Measurements from ENCODE around the gene COX7A1. TPM values are rescaled to one million over a fixed set of nuclear protein-coding genes. Genes with fewer than 3 reads are reported as not detected.

Gene COX7A1
- total RNA-seq, 1 donor from 2014 or later: not detected

GRCh38 chr19:36116344-36116637 is 36.0 kb downstream of the COX7A1 start:
- H3K9me3 Mint-ChIP-seq (ENCODE audit: low read depth): no peaks in the 10 kb centered on the region
- no peak for TF ChIP-seq CTCF (IDR thresholded peaks at IDR 0.05; ENCODE audit: unreplicated experiment)
- no peaks in the 10 kb centered on the region for H3K27me3 Mint-ChIP-seq
- H3K27ac Mint-ChIP-seq: no peak overlapping the region
- H3K4me1 Mint-ChIP-seq (ENCODE audit: low read depth): peaks cover 20% of the 10 kb centered on the region
- H3K4me3 Mint-ChIP-seq (ENCODE audit: low read depth): peak overlapping the region; percentile 95
- DNase-seq (ENCODE audit: low spot score, unreplicated experiment): no peak
- peaks cover 15% of the 10 kb centered on the region for H3K36me3 Mint-ChIP-seq (ENCODE audit: insufficient read depth)

- Mint-ChIP-seq H3K4me3 (ENCODE audit: low read depth) (peak within 1 kb of the TSS; percentile 95), H3K27me3 (no peaks in the 10 kb centered on the region), H3K4me1 (ENCODE audit: low read depth) (peaks cover 20% of the 10 kb centered on the region), H3K9me3 (ENCODE audit: low read depth) (no peaks in the 10 kb centered on the region), H3K27ac (peak within 1 kb of the TSS; percentile 98), H3K36me3 (ENCODE audit: insufficient read depth) (peaks cover 15% of the 10 kb centered on the region)
- TF ChIP-seq CTCF (IDR thresholded peaks at IDR 0.05; ENCODE audit: unreplicated experiment): no peak
- peak; percentile 22 for DNase-seq (ENCODE audit: low spot score, unreplicated experiment)
Observed at GRCh38 chr19:36115453-36116343, 36.5 kb downstream of the COX7A1 start, which contains the start of gene TBCB. TBCB (plus strand) TSS chr19:36115468; CDS start chr19:36115561, 93 bp downstream.

GRCh38 chr19:36114721-36115452 is 37.4 kb downstream of the COX7A1 start, which contains the start of gene POLR2I:
POLR2I (minus strand) TSS chr19:36114875; CDS start chr19:36114856, 19 bp downstream.
- Mint-ChIP-seq H3K27ac (peak within 1 kb of the TSS; percentile 98), H3K36me3 (ENCODE audit: insufficient read depth) (peaks cover 13% of the 10 kb centered on the region), H3K4me1 (ENCODE audit: low read depth) (peaks cover 18% of the 10 kb centered on the region), H3K9me3 (ENCODE audit: low read depth) (no peaks in the 10 kb centered on the region), H3K27me3 (no peaks in the 10 kb centered on the region), H3K4me3 (ENCODE audit: low read depth) (peak within 1 kb of the TSS; percentile 95)
- no peak for TF ChIP-seq CTCF (IDR thresholded peaks at IDR 0.05; ENCODE audit: unreplicated experiment)
- peak; percentile 97 for DNase-seq (ENCODE audit: low spot score, unreplicated experiment)

- Mint-ChIP-seq H3K27me3 (no peaks in the 10 kb centered on the region), H3K4me3 (ENCODE audit: low read depth) (peak overlapping the region; percentile 95), H3K9me3 (ENCODE audit: low read depth) (no peaks in the 10 kb centered on the region), H3K4me1 (ENCODE audit: low read depth) (peaks cover 18% of the 10 kb centered on the region), H3K36me3 (ENCODE audit: insufficient read depth) (peaks cover 13% of the 10 kb centered on the region), H3K27ac (peak overlapping the region; percentile 98)
- TF ChIP-seq CTCF (IDR thresholded peaks at IDR 0.05; ENCODE audit: unreplicated experiment): peak; percentile 27
- peak; percentile 44 for DNase-seq (ENCODE audit: low spot score, unreplicated experiment)
Observed at GRCh38 chr19:36113894-36114720, 38.1 kb downstream of the COX7A1 start.

All from progenitor cell of endocrine pancreas (in vitro differentiated cells).